ENCODE measurements around the gene LRRFIP1.

The LRRFIP1 gene

GRCh38 chr2:237691029-237691907 lies 63.9 kb downstream of the LRRFIP1 start:
- no peak for DNase-seq

GRCh38 chr2:237691908-237692600 lies 64.7 kb downstream of the LRRFIP1 start:
- peak; percentile 38 for DNase-seq

GRCh38 chr2:237692601-237693290 lies 65.4 kb downstream of the LRRFIP1 start:
- DNase-seq, result no peak

- no peak for DNase-seq
Measured at GRCh38 chr2:237693291-237693994, 66.1 kb downstream of the LRRFIP1 start.

GRCh38 chr2:237694415-237695194 lies 67.2 kb downstream of the LRRFIP1 start:
- no peak for DNase-seq

GRCh38 chr2:237695201-237695780 lies 67.9 kb downstream of the LRRFIP1 start:
- DNase-seq, result no peak

GRCh38 chr2:237696461-237696860 lies 69.1 kb downstream of the LRRFIP1 start:
- no peak for DNase-seq

- DNase-seq, result no peak
Measured at GRCh38 chr2:237697586-237698357, 70.4 kb downstream of the LRRFIP1 start.

GRCh38 chr2:237698358-237698694 lies 70.9 kb downstream of the LRRFIP1 start:
- no peak for DNase-seq

- no peak for DNase-seq
Measured at GRCh38 chr2:237699870-237700511, 72.6 kb downstream of the LRRFIP1 start.

GRCh38 chr2:237700512-237701032 lies 73.2 kb downstream of the LRRFIP1 start:
- DNase-seq, result no peak

- no peak for DNase-seq
Measured at GRCh38 chr2:237701033-237701858, 73.9 kb downstream of the LRRFIP1 start.

- no peak for DNase-seq
Measured at GRCh38 chr2:237701859-237702390, 74.5 kb downstream of the LRRFIP1 start.

GRCh38 chr2:237702441-237703391 lies 75.3 kb downstream of the LRRFIP1 start:
- no peak for DNase-seq

GRCh38 chr2:237704501-237705434 lies 77.4 kb downstream of the LRRFIP1 start:
- DNase-seq, result no peak

- no peak for DNase-seq
Measured at GRCh38 chr2:237706257-237706656, 78.9 kb downstream of the LRRFIP1 start.

- DNase-seq, result no peak
Measured at GRCh38 chr2:237708065-237708398, 80.6 kb downstream of the LRRFIP1 start.

All from NCI-H446 treated with DMSO at 0.1 percent for 48 hours (cell line).